Endothelial cell (in vitro differentiated cells): ENCODE measurements around the gene ABHD12. TPM values are rescaled to one million over a fixed set of nuclear protein-coding genes. Genes with fewer than 3 reads are reported as not detected.
A peak's percentile ranks its signal among the peaks of the same experiment; 100 is the strongest.

Experiments used
- DNase-seq: peaks from one replicate; pipeline ENCODE4 v3.0.0; 2021; ENCODE audit warnings: low spot score
- H3K27ac Mint-ChIP-seq: one replicate; pipeline ENCODE4 v1.8.0; 2021; ENCODE audit warnings: mixed read lengths, inconsistent platforms; ENCODE audit not compliant: unreplicated experiment
- H3K27me3 Mint-ChIP-seq: one replicate; pipeline ENCODE4 v1.8.0; 2021; ENCODE audit warnings: mild to moderate bottlenecking, moderate library complexity, mixed read lengths, inconsistent platforms; ENCODE audit not compliant: unreplicated experiment
- H3K36me3 Mint-ChIP-seq: one replicate; pipeline ENCODE4 v1.8.0; 2021; ENCODE audit warnings: mild to moderate bottlenecking, low read depth, mixed read lengths, inconsistent platforms; ENCODE audit not compliant: unreplicated experiment
- H3K4me1 Mint-ChIP-seq: one replicate; pipeline ENCODE4 v1.8.0; 2021; ENCODE audit warnings: mild to moderate bottlenecking, mixed read lengths, inconsistent platforms; ENCODE audit not compliant: unreplicated experiment
- H3K4me3 Mint-ChIP-seq: one replicate; pipeline ENCODE4 v1.8.0; 2021; ENCODE audit warnings: mild to moderate bottlenecking, mixed read lengths, inconsistent platforms; ENCODE audit not compliant: unreplicated experiment
- H3K9me3 Mint-ChIP-seq: one replicate; pipeline ENCODE4 v1.8.0; 2021; ENCODE audit warnings: mixed read lengths, inconsistent platforms; ENCODE audit not compliant: unreplicated experiment
- CTCF ChIP-seq: fragments of 200-600 bp; sonication (generic); IDR thresholded peaks from one replicate; pipeline ENCODE4 v1.5.0; 2021; ENCODE audit warnings: antibody characterized with exemption; ENCODE audit not compliant: unreplicated experiment
- total RNA-seq: library from RNA; stranded (reverse); fragmentation: NEBNext Ultra II Directional; extraction: Animal tissue kit (Norgen Biotek cat#: 25700); gene quantifications from one replicate; pipeline ENCODE4 v1.2.1, GENCODE V29; 2021; ENCODE audit not compliant: unreplicated experiment

Gene ABHD12
- total RNA-seq, 1 donor from 2014 or later: 28.0 TPM

DNA sequence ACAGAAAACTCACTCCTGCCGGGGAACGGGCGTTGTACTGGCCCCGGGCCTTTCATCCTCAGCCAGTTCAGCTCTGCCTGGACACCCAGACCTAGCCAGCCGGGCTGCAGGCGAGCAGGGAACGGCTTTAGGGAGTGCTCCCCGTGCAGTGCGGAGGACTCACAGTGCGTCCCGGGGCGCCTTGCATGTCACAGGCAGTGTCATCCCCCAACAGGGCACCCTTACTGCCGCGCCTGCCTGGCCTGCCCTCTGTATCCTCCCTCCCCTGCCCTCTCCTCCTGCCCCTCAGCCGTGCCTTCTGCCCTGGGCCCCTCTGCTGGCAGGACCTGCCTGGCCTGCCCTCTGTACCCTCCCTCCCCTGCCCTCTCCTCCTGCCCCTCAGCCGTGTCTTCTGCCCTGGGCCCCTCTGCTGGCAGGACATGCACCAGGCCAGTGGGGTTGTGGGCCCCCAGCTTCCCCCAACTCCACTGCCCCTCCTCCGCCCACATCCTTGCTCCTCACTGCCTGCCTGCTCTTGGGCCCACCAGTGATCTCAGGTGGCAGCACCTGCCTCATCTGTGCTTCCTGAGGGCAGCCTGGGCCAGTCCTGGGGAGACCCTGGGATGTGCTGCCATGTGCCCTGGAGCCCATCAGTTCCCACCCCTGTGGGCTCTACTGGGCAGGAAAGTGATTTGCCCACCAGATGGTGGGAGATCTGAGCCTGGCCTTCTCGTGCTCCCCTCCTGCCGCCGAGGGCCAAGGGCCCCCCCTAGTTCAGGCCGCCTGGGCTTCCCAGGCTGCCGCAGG is 99.8 kb downstream of the ABHD12 start:
- DNase-seq: no peak
- Mint-ChIP-seq H3K27me3 (peaks cover 4% of the 10 kb centered on the region), H3K4me1 (no peaks in the 10 kb centered on the region), H3K36me3 (peaks cover 40% of the 10 kb centered on the region), H3K9me3 (no peaks in the 10 kb centered on the region), H3K27ac (no peak overlapping the region), H3K4me3 (no peak overlapping the region)
- no peak for TF ChIP-seq CTCF

- no peaks in the 10 kb centered on the region for H3K9me3 Mint-ChIP-seq
- H3K36me3 Mint-ChIP-seq: peaks cover 48% of the 10 kb centered on the region
- no peak for TF ChIP-seq CTCF
- peak overlapping the region; percentile 14 for H3K4me3 Mint-ChIP-seq
- H3K4me1 Mint-ChIP-seq: no peaks in the 10 kb centered on the region
- DNase-seq: no peak
- H3K27ac Mint-ChIP-seq: no peak overlapping the region
- peaks cover 4% of the 10 kb centered on the region for H3K27me3 Mint-ChIP-seq
Observed at GRCh38 chr20:25289886-25290597, 100.6 kb downstream of the ABHD12 start.

DNA sequence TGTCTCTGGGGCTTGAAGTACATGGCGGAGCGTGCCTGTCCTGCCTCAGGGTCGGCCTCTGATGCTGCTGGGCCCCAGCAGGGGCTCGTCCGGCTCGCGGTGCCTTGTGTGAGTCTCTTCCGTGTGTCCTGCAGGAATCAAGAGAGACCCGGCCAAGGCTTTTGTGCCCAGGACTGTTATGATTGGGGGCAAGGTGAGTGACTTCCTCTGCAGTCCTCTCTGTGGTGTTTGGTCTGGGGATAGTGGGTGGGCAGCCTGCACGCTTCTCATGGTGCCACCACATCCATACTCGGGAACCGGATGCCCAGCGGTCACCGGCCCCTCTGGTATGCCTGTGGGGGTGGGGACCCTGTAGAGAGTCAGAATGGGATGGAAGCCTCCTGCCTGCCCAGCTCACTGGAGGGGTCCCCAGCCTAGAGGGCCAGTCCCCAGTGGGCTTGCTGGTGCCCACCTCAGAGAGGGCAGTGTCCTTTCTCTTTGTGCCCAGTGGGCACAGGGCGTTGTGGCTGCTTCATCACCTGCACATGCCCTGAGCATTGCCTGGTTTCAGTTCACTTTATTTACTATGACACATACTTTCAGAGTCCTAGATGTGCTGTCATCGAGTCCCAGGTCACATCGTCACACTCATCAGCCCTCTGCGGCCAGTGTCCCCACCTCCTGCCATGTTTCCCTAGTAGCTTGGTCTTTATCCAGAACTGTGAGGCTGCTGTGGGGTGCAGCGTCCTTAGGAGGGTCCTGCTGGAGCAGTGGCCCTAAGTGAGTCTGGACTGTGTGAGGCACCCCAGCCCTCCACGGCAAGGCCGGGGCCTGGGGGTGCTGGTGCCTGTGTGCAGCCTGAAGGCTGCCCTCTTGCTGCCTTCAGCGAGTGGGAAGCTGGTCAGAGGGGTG is 102.1 kb downstream of the ABHD12 start:
- Mint-ChIP-seq H3K4me3 (no peak overlapping the region), H3K27ac (no peak overlapping the region), H3K4me1 (no peaks in the 10 kb centered on the region), H3K9me3 (no peaks in the 10 kb centered on the region), H3K36me3 (peaks cover 51% of the 10 kb centered on the region), H3K27me3 (peaks cover 6% of the 10 kb centered on the region)
- TF ChIP-seq CTCF: no peak
- DNase-seq: no peak

DNA sequence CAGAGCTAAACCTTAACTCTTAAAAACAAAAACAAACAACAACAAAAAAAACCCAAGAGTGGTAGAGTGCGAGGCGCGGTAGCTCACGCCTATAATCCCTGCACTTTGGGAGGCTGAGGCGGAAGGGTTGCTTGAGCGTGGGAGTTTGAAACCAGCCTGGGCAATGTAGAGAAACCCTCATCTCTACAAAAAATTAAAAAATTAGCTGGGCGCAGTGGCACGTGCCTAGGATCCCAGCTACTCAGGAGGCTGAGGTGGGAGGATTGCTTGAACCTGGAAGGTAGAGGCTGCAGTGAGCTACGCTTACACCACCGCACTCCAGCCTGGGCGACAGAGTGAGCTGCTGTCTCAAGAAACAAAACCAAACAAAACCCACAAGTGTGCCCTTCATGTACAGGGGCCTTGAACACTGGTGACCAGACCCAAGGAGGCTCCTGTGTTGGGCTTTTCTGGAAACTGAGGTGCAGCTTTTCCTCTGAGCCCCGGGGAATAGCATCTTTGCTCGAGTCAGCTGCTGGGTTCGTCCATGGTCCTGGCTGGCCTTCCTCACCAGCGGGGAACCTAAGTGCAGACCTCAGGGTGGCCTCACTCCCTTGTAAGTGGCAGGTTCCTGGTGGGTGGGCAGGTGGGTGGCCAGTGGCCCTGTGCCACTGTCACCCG is 102.9 kb downstream of the ABHD12 start:
- no peak for DNase-seq
- no peak overlapping the region for H3K27ac Mint-ChIP-seq
- no peak for TF ChIP-seq CTCF
- peaks cover 7% of the 10 kb centered on the region for H3K27me3 Mint-ChIP-seq
- H3K4me1 Mint-ChIP-seq: no peaks in the 10 kb centered on the region
- H3K36me3 Mint-ChIP-seq: peaks cover 47% of the 10 kb centered on the region
- no peak overlapping the region for H3K4me3 Mint-ChIP-seq
- no peaks in the 10 kb centered on the region for H3K9me3 Mint-ChIP-seq
